H1 (cell line): ENCODE results near the gene XKR7.

Source experiments
- EP300 ChIP-seq, 2 experiments: IDR thresholded peaks; 1 replicate in 1 of 2; 2 replicates in 1 of 2; pipeline ENCODE4 v1.6.1; 2011 to 2012; ENCODE audit warnings: low read depth in 2 of 2, low read length in 2 of 2, mild to moderate bottlenecking in 2 of 2, borderline replicate concordance in 1 of 2, inconsistent platforms in 1 of 2, moderate library complexity in 1 of 2
- POLR2A ChIP-seq, 2 experiments: IDR thresholded peaks; 1 replicate in 1 of 2; 2 replicates in 1 of 2; pipeline ENCODE4 v1.6.1; 2011; ENCODE audit warnings: low read depth in 2 of 2, low read length in 2 of 2, mild to moderate bottlenecking in 2 of 2; ENCODE audit errors: control extremely low read depth in 1 of 2
- SP2 ChIP-seq: IDR thresholded peaks from 2 replicates; pipeline ENCODE4 v1.6.1; 2012; ENCODE audit warnings: mild to moderate bottlenecking, low read length, inconsistent platforms
- TAF1 ChIP-seq: IDR thresholded peaks from 2 replicates; pipeline ENCODE4 v1.6.1; 2011; ENCODE audit warnings: mild to moderate bottlenecking, low read depth, low read length
- YY1 ChIP-seq: IDR thresholded peaks from 2 replicates; pipeline ENCODE4 v1.6.1; 2011; ENCODE audit warnings: low read depth, mild to moderate bottlenecking, low read length
- TF ChIP-seq, protein P1 (sequence below): IDR thresholded peaks from 2 replicates; pipeline ENCODE4 v1.6.1; 2012; ENCODE audit warnings: inconsistent platforms
- TF ChIP-seq, protein P2 (sequence below), 3 experiments: IDR thresholded peaks; 1 replicate in 2 of 3; 2 replicates in 1 of 3; pipeline versions ENCODE4 v1.5.1 to v1.6.1; 2011; ENCODE audit warnings: low read length in 3 of 3, mild to moderate bottlenecking in 3 of 3, inconsistent platforms in 2 of 3, low read depth in 1 of 3, moderate library complexity in 1 of 3; ENCODE audit not compliant: insufficient read depth in 1 of 3; ENCODE audit errors: control extremely low read depth in 1 of 3

DNA sequence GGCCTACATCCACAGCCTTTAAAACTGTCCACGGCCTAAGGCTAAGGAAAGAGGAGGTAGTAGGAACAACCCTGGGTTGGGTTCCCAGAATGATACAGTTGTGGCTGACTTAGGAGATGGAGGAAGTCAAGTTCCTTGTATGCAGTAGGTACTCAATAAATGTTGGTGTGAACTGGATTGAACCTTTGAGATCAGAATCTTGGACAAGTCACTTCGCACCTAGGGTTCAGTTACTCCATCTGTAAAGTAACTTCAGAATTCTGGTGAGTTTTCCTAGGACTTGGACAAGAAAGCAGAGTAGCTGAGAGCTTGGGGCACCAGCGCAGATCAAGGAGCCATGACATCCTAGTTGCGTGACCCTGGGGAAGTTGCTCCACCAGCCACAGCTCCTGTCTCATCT is 9.1 kb downstream of the XKR7 start:
- TF ChIP-seq, protein P1, sequence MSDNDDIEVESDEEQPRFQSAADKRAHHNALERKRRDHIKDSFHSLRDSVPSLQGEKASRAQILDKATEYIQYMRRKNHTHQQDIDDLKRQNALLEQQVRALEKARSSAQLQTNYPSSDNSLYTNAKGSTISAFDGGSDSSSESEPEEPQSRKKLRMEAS = no peak
- TF ChIP-seq, protein P2, sequence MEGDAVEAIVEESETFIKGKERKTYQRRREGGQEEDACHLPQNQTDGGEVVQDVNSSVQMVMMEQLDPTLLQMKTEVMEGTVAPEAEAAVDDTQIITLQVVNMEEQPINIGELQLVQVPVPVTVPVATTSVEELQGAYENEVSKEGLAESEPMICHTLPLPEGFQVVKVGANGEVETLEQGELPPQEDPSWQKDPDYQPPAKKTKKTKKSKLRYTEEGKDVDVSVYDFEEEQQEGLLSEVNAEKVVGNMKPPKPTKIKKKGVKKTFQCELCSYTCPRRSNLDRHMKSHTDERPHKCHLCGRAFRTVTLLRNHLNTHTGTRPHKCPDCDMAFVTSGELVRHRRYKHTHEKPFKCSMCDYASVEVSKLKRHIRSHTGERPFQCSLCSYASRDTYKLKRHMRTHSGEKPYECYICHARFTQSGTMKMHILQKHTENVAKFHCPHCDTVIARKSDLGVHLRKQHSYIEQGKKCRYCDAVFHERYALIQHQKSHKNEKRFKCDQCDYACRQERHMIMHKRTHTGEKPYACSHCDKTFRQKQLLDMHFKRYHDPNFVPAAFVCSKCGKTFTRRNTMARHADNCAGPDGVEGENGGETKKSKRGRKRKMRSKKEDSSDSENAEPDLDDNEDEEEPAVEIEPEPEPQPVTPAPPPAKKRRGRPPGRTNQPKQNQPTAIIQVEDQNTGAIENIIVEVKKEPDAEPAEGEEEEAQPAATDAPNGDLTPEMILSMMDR (IDR thresholded peaks at IDR 0.05; ENCODE audit: control extremely low read depth in 1 of 3, insufficient read depth in 1 of 3, low read depth in 1 of 3, low read length in 3 of 3) = no peak
- TF ChIP-seq TAF1 (no peak), EP300 (IDR thresholded peaks at IDR 0.05; ENCODE audit: borderline replicate concordance in 1 of 2, low read depth in 2 of 2, low read length in 2 of 2) (no peak), YY1 (no peak), POLR2A (IDR thresholded peaks at IDR 0.05; ENCODE audit: control extremely low read depth in 1 of 2, low read depth in 2 of 2, low read length in 2 of 2) (no peak), SP2 (no peak)
